ENCODE data around the gene FARP1.

DNA sequence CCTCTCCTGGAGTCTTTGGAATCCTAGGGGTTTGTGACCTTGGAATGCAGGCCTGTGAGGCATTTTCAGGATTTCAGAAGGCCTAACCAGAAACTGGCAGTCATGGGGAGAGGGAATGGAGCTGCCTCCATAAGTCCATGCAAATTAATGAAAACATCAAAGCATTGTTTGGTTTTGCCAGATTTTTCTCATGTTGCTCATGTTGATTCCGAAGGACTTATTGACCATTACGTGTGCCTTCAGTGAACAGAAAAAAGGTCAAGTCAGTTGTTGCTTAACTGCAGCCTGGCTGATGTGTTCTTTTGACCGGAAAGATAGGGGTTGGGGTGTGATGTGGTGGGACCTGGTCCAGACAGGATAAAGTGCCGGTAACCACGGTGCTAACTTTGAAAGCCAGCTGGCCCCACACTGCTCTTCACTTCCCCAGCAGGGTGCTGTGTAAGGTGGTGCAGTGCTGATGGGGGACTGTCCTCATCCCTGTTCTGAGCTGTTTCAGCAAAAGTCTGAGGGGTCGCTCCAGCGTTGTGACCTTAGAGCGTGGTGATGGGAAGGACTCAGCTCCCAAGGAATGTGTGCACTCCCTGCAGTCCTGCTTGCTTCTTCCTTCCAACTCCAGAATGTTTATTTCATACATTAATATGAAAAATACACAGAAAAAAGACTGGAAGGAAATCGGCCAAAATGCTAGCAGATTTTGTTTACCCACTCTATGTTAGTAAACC lies 30.7 kb downstream of the FARP1 start:
- no peak for TF ChIP-seq POLR2AphosphoS5 (IDR thresholded peaks at IDR 0.05; ENCODE audit: insufficient read depth in 1 of 2, low read depth in 1 of 2)
- TF ChIP-seq POLR2A (IDR thresholded peaks at IDR 0.05), result no peak
- TF ChIP-seq, protein P1, sequence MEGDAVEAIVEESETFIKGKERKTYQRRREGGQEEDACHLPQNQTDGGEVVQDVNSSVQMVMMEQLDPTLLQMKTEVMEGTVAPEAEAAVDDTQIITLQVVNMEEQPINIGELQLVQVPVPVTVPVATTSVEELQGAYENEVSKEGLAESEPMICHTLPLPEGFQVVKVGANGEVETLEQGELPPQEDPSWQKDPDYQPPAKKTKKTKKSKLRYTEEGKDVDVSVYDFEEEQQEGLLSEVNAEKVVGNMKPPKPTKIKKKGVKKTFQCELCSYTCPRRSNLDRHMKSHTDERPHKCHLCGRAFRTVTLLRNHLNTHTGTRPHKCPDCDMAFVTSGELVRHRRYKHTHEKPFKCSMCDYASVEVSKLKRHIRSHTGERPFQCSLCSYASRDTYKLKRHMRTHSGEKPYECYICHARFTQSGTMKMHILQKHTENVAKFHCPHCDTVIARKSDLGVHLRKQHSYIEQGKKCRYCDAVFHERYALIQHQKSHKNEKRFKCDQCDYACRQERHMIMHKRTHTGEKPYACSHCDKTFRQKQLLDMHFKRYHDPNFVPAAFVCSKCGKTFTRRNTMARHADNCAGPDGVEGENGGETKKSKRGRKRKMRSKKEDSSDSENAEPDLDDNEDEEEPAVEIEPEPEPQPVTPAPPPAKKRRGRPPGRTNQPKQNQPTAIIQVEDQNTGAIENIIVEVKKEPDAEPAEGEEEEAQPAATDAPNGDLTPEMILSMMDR (IDR thresholded peaks at IDR 0.05), result no peak
